H1 (cell line): ENCODE results near the gene CFAP107. TPM values are rescaled to one million over a fixed set of nuclear protein-coding genes. Genes with fewer than 3 reads are reported as not detected.
"Not testable (repeated sequence)": the region's sequence is repeated elsewhere in the genome, so short reads cannot be mapped to it uniquely, and the experiment has no call there.

Source experiments
- CTCF ChIA-PET: fragments of 300-600 bp; sonication (Branson Sonifier 250); formaldehyde crosslinking; loops from one replicate; lab custom pipeline; 2021; ENCODE audit not compliant: partially characterized antibody; lab: Charles Lee
- POLR2A ChIA-PET: fragments of 300-600 bp; sonication (Branson Sonifier 250); formaldehyde crosslinking; loops from one replicate; lab custom pipeline; 2021; ENCODE audit warnings: inconsistent platforms; ENCODE audit not compliant: partially characterized antibody; lab: Charles Lee
- DNase-seq, 2 experiments: peaks; one replicate each; pipeline versions ENCODE4 v3.0.0 to v3.0.0-alpha.2; 2010 to 2022; ENCODE audit warnings: low spot score in 2 of 2, low read depth in 1 of 2, mixed read lengths in 1 of 2
- FAIRE-seq: peaks from 2 replicates; lab custom pipeline; 2011; peaks lifted over from hg19 to GRCh38; lab: Jason Lieb, UNC
- H2AFZ ChIP-seq: 2 replicates; pipeline ENCODE4 v1.8.1; 2012; ENCODE audit warnings: low read length, inconsistent platforms
- H2AK5ac ChIP-seq: 2 replicates; pipeline ENCODE4 v1.6.1; 2013; ENCODE audit warnings: low read depth, low read length
- H2BK120ac ChIP-seq: replicated peaks from 2 replicates; pipeline ENCODE3; 2013; ENCODE audit warnings: low read depth, low read length, inconsistent platforms
- H2BK12ac ChIP-seq: 2 replicates; pipeline ENCODE4 v1.6.1; 2013; ENCODE audit warnings: low read depth, low read length
- H2BK15ac ChIP-seq: 2 replicates; pipeline ENCODE4 v1.6.1; 2013; ENCODE audit warnings: low read length
- H2BK20ac ChIP-seq: 2 replicates; pipeline ENCODE4 v1.6.1; 2013; ENCODE audit warnings: low read length
- H2BK5ac ChIP-seq: 2 replicates; pipeline ENCODE4 v1.6.1; 2013; ENCODE audit warnings: low read depth, low read length
- H3K14ac ChIP-seq: 2 replicates; pipeline ENCODE4 v1.6.1; 2013; ENCODE audit warnings: inconsistent platforms; ENCODE audit not compliant: insufficient read length
- H3K18ac ChIP-seq: 2 replicates; pipeline ENCODE4 v1.6.1; 2013; ENCODE audit warnings: low read length; ENCODE audit errors: extremely low read depth
- H3K23ac ChIP-seq: 2 replicates; pipeline ENCODE4 v1.6.1; 2013; ENCODE audit warnings: inconsistent platforms; ENCODE audit not compliant: insufficient read length
- H3K23me2 ChIP-seq: 2 replicates; pipeline ENCODE4 v1.6.1; 2013; ENCODE audit warnings: low read depth, low read length
- H3K27ac ChIP-seq: 2 replicates; pipeline ENCODE4 v1.6.1; 2011; ENCODE audit warnings: low read depth, low read length, inconsistent platforms
- H3K27me3 ChIP-seq, 4 experiments: replicated peaks in 1 of 4; 1 replicate in 1 of 4; 2 replicates in 3 of 4; pipeline versions ENCODE4 v1.6.1 to v1.8.1; 2011 to 2013; ENCODE audit warnings: low read length in 3 of 4, mild to moderate bottlenecking in 3 of 4, inconsistent platforms in 2 of 4, mixed read lengths in 2 of 4, moderate library complexity in 1 of 4; ENCODE audit not compliant: control insufficient read depth in 3 of 4, insufficient read depth in 3 of 4; ENCODE audit errors: extremely low read depth in 1 of 4
- H3K36me3 ChIP-seq, 4 experiments: 2 replicates each; pipeline versions ENCODE4 v1.6.1 to v1.8.1; 2011 to 2013; ENCODE audit warnings: mild to moderate bottlenecking in 4 of 4, low read length in 3 of 4, moderate library complexity in 2 of 4, control low read depth in 1 of 4, inconsistent platforms in 1 of 4; ENCODE audit not compliant: insufficient read depth in 4 of 4, control insufficient read depth in 2 of 4
- H3K4ac ChIP-seq: replicated peaks from 2 replicates; pipeline ENCODE3; 2013; ENCODE audit warnings: low read length, low read depth, mixed read lengths, inconsistent platforms; ENCODE audit not compliant: insufficient read length
- H3K4me1 ChIP-seq, 4 experiments: replicated peaks in 1 of 4; 1 replicate in 1 of 4; 2 replicates in 3 of 4; pipeline versions ENCODE4 v1.6.1 to v1.8.1; 2011 to 2013; ENCODE audit warnings: low read length in 3 of 4, inconsistent platforms in 2 of 4, mixed read lengths in 1 of 4; ENCODE audit not compliant: insufficient read depth in 4 of 4, control insufficient read depth in 3 of 4
- H3K4me2 ChIP-seq, 2 experiments: 2 replicates each; pipeline versions ENCODE4 v1.6.1 to v1.8.1; 2011 to 2013; ENCODE audit warnings: low read depth in 2 of 2, low read length in 2 of 2, control low read depth in 1 of 2, inconsistent platforms in 1 of 2, mild to moderate bottlenecking in 1 of 2; ENCODE audit not compliant: insufficient read depth in 1 of 2
- H3K4me3 ChIP-seq, 4 experiments: fragments of 200-600, 300-600 bp in 1 of 4; sonication (generic), shearing (Covaris generic), sonication (Bioruptor Twin) in 1 of 4; 2 replicates each; pipeline versions ENCODE4 v1.5.1 to v1.8.1; 2011 to 2016; ENCODE audit warnings: low read length in 4 of 4, low read depth in 3 of 4, control low read depth in 2 of 4, inconsistent platforms in 2 of 4, mild to moderate bottlenecking in 2 of 4, mixed read lengths in 1 of 4, moderate library complexity in 1 of 4; ENCODE audit not compliant: insufficient read depth in 2 of 4; ENCODE audit errors: extremely low read depth in 1 of 4
- H3K56ac ChIP-seq: replicated peaks from 2 replicates; pipeline ENCODE3; 2013; ENCODE audit warnings: low read depth, mild to moderate bottlenecking, mixed read lengths, low read length, inconsistent platforms; ENCODE audit not compliant: insufficient read length
- H3K79me1 ChIP-seq: 2 replicates; pipeline ENCODE4 v1.6.1; 2013; ENCODE audit warnings: low read depth, low read length, control low read depth
- H3K79me2 ChIP-seq, 2 experiments: 2 replicates each; pipeline versions ENCODE4 v1.6.1 to v1.8.1; 2012 to 2013; ENCODE audit warnings: low read length in 2 of 2, mild to moderate bottlenecking in 2 of 2, inconsistent platforms in 1 of 2; ENCODE audit not compliant: insufficient read depth in 2 of 2, control insufficient read depth in 1 of 2
- H3K9ac ChIP-seq, 4 experiments: replicated peaks in 1 of 4; 1 replicate in 1 of 4; 2 replicates in 3 of 4; pipeline versions ENCODE4 v1.6.1 to v1.8.1; 2011 to 2013; ENCODE audit warnings: low read depth in 3 of 4, low read length in 3 of 4, control low read depth in 2 of 4, mild to moderate bottlenecking in 2 of 4, moderate library complexity in 2 of 4, inconsistent platforms in 1 of 4; ENCODE audit errors: extremely low read depth in 1 of 4
- H3K9me3 ChIP-seq, 2 experiments: 2 replicates each; pipeline versions ENCODE4 v1.6.1 to v1.8.1; 2012 to 2013; ENCODE audit warnings: mild to moderate bottlenecking in 2 of 2, moderate library complexity in 2 of 2, control low read depth in 1 of 2, inconsistent platforms in 1 of 2, low read depth in 1 of 2, low read length in 1 of 2, mixed read lengths in 1 of 2; ENCODE audit not compliant: insufficient read depth in 2 of 2
- H4K20me1 ChIP-seq, 2 experiments: replicated peaks in 1 of 2; 2 replicates each; pipeline versions ENCODE3 to v1.8.1; 2011 to 2013; ENCODE audit warnings: inconsistent platforms in 2 of 2, low read length in 2 of 2, mild to moderate bottlenecking in 1 of 2; ENCODE audit not compliant: insufficient read depth in 2 of 2, control insufficient read depth in 1 of 2
- H4K5ac ChIP-seq: 2 replicates; pipeline ENCODE4 v1.6.1; 2013; ENCODE audit warnings: low read length, low read depth, mixed read lengths, inconsistent platforms; ENCODE audit not compliant: insufficient read length
- H4K8ac ChIP-seq: 2 replicates; pipeline ENCODE4 v1.8.0; 2013; ENCODE audit warnings: mild to moderate bottlenecking, moderate library complexity, low read length, inconsistent platforms; ENCODE audit not compliant: insufficient read depth; ENCODE audit errors: extremely low read depth
- H4K91ac ChIP-seq: replicated peaks from 2 replicates; pipeline ENCODE3; 2013; ENCODE audit warnings: low read length, mixed read lengths, inconsistent platforms; ENCODE audit not compliant: insufficient read length
- WGBS, 2 experiments: shearing (Covaris generic) in 1 of 2; methylation state at CpG; one replicate each; pipeline versions ENCODE4 v1.1.6 to v1.1.7; 2013 to 2015; ENCODE audit warnings: low lambda C conversion rate in 2 of 2, mixed read lengths in 2 of 2, inconsistent platforms in 1 of 2, low coverage in 1 of 2, missing lambda C conversion rate in 1 of 2; ENCODE audit not compliant: insufficient replicate concordance in 2 of 2, insufficient coverage in 1 of 2, insufficient read length in 1 of 2; ENCODE audit errors: extremely low coverage in 1 of 2, missing lambda C conversion rate in 1 of 2; 5-methylcytosine and 5-hydroxymethylcytosine counted together
- polyA plus RNA-seq, 7 experiments: library from polyadenylated mRNA; depleted of rRNA in 3 of 7; stranded (reverse) in 5 of 7; unstranded in 2 of 7; fragments of >200 nt in 5 of 7; fragments of 200-250 nt in 2 of 7; gene quantifications; 1 replicate in 5 of 7; 2 replicates in 1 of 7; 4 replicates in 1 of 7; pipeline versions ENCODE4 v1.2.1 to v1.2.3, GENCODE V29; 2011 to 2013; ENCODE audit warnings: missing spikeins in 2 of 7, mixed read lengths in 2 of 7
- total RNA-seq: library from RNA; stranded (reverse); fragmentation: NEBNext Ultra II Directional; extraction: Animal tissue kit (Norgen Biotek cat#: 25700); gene quantifications from 2 replicates; pipeline ENCODE4 v1.2.1, GENCODE V29; 2021

Gene CFAP107
- total and polyA plus RNA-seq, 2 of the 8 experiments (the other 6 are each of a cell fraction or from before 2014, with no cell fraction given) = 0.23 TPM; not detected in 1

DNA sequence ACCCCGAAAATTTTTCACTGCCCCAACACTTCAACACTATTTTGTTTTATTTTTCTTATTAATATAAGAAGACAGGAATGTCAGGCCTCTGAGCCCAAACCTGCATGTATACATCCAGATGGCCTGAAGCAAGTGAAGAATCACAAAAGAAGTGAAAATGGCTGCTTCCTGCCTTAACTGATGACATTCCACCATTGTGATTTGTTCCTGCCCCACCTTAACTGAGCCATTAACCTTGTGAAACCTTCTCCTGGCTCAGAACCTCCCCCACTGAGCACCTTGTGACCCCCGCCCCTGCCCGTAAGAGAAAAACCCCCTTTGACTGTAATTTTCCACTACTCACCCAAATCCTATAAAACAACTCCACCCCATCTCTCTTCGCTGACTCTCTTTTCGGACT lies 32.3 kb upstream of the CFAP107 start:
- H3K27me3 ChIP-seq, H4K20me1 ChIP-seq, H3K56ac ChIP-seq, H2BK12ac ChIP-seq, H2BK120ac ChIP-seq, H2AFZ ChIP-seq, H3K79me1 ChIP-seq, H3K4me3 ChIP-seq, H2BK15ac ChIP-seq, H3K23me2 ChIP-seq, H4K91ac ChIP-seq, H3K14ac ChIP-seq, H3K9me3 ChIP-seq, H3K4me2 ChIP-seq, H2AK5ac ChIP-seq, H3K23ac ChIP-seq, H4K5ac ChIP-seq, H3K79me2 ChIP-seq, FAIRE-seq, H3K4ac ChIP-seq, POLR2A ChIA-PET, H3K27ac ChIP-seq, H3K9ac ChIP-seq, H3K36me3 ChIP-seq, H4K8ac ChIP-seq, DNase-seq: not testable (repeated sequence)
- CTCF ChIA-PET = interaction anchor here (0.6 to 1.2 kb wide), 3 partner anchors 10 to 113 kb away, joined by 3 read pairs; no protein-coding TSS in a partner anchor
- WGBS, 2 experiments = 71 to 100% methylated on average over 1 to 5 of the region's 5 CpGs
- Histone ChIP-seq H2BK20ac (peak overlapping the region; percentile 80; the same call in 1 of the 2 replicates), H3K18ac (0 out of 2 replicates have a peak overlapping the region, but pooled peaks have one; percentile 55), H2BK5ac (peak overlapping the region; percentile 94; the same call in 1 of the 2 replicates), H3K4me1 (peaks cover 9 to 33% (median 26%) of the 10 kb centered on the region in 4 experiments)
